Measurements from ENCODE around the gene GRHL1.

DNA sequence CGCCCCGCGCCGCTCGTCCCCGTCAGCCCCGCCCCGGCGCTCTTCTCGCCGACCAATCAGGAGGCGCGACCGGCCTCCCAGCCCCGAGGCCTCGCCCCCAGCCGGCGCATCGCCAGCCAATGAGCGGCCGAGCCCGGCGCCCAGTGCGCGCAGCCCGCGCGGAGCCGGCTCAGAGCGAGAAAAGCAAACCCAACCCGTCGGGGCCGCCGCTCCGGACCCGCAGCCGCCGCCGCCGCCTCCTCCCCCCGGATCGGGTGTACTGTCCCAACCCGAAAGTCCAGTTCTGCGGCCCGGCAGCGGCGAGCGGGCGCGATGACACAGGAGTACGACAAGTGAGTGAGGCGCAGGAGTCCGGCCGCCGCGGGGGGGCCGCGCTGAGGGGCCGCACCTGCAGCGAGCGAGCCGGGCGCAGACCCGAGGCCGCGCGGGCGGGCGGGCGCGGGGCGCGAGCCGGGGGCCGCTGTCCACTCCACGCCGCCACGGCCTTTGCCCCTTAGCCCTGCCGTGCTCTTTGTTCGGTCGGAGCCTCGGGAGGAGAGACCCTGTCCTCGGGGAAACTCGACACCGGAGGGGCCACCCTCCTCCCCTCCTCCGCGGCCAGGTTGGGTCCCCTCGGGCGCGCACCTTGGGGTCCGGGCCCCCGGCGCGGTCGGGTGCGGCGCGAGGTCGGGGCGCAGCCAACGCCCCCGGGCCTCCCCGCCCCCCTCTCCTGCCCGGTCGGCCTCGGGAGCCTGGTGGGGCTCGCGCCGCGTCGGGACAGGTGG lies at the start of gene GRHL1:
- TF ChIP-seq CTCF (IDR thresholded peaks at IDR 0.05) (no peak), POLR2A (IDR thresholded peaks at IDR 0.05) (no peak)

Data from testis (tissue), 2 donors.